ENCODE results near the gene ABTB2. TPM values are rescaled to one million over a fixed set of nuclear protein-coding genes. Genes with fewer than 3 reads are reported as not detected.

ABTB2 gene
- total and polyA plus RNA-seq, 2 of the 8 experiments (the other 6 are each of a cell fraction or from before 2014, with no cell fraction given) = 7.7 to 10.2 TPM

DNA sequence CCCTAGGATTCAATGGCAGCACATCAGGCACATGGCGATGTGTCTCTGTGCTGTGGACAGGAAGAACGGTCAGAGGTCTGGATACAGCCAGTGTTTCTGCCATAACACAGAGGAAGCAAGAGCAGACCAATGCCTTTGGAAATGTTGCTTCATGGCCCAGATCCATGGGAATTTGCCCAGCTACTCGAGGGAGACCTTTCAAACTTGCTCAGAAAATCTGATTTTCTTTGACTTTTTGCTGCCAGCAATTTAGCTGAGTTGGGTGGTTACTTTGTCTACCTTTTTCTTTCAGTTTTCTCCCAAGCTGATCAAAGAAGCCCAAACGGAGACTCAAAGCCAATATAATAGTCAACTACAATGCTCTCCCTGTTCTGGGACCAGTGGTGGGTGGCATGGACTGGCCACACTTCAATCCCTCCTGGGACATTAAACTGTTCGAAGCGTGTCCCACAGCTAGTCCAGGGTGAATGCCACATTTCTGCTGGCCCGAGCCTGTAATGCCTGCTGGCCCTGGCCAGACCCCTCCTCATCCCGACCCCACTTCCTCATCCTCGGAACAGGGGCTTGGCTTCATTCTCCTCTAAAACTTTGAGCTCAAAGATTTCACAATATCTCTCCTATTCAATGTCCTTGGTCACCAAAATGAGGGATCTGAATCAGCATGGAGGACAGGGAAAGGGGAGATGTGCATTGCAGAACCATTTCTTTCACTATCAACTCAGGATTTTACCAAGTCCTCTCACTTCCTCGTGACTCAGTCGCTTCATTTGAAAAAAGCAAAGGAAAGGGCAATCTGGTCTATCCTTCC, 93.3 kb downstream of the ABTB2 start:
- H2AFZ ChIP-seq (ENCODE audit: low read length) = no peak overlapping the region
- H3K23me2 ChIP-seq (ENCODE audit: low read depth, low read length) = no peaks in the 10 kb centered on the region; the same call in 1 of the 2 replicates
- H2BK20ac ChIP-seq (ENCODE audit: low read length) = no peak overlapping the region
- H3K4me2 ChIP-seq (ENCODE audit: insufficient read depth in 1 of 2, low read depth in 2 of 2, low read length in 2 of 2) = no peak overlapping the region
- no peak for FAIRE-seq
- H3K4me3 ChIP-seq (ENCODE audit: extremely low read depth in 1 of 4, insufficient read depth in 2 of 4, low read depth in 3 of 4, low read length in 4 of 4) = no peak overlapping the region
- H4K5ac ChIP-seq (ENCODE audit: insufficient read length, low read depth, low read length) = no peak overlapping the region
- no peak overlapping the region for H3K4ac ChIP-seq (replicated peaks; ENCODE audit: insufficient read length, low read depth, low read length)
- H3K79me2 ChIP-seq (ENCODE audit: control insufficient read depth in 1 of 2, insufficient read depth in 2 of 2, low read length in 2 of 2) = no peaks in the 10 kb centered on the region
- no peak overlapping the region for H3K18ac ChIP-seq (ENCODE audit: extremely low read depth, low read length)
- no peak overlapping the region for H2AK5ac ChIP-seq (ENCODE audit: low read depth, low read length)
- H3K79me1 ChIP-seq (ENCODE audit: low read depth, low read length) = no peaks in the 10 kb centered on the region; the same call in none of the 2 replicates
- no peaks in the 10 kb centered on the region for H3K36me3 ChIP-seq (ENCODE audit: control insufficient read depth in 2 of 4, insufficient read depth in 4 of 4, low read length in 3 of 4)
- ChIA-PET POLR2A (ENCODE audit: partially characterized antibody) (no interaction called here), CTCF (ENCODE audit: partially characterized antibody) (interaction anchor here (0.8 to 7.1 kb wide), 5 partner anchors 11 to 90 kb away, joined by 3 to 36 read pairs (median 3); no protein-coding TSS in a partner anchor)
- no peak overlapping the region for H4K91ac ChIP-seq (replicated peaks; ENCODE audit: insufficient read length, low read length)
- H3K27me3 ChIP-seq (replicated peaks in 1 of 4; ENCODE audit: control insufficient read depth in 3 of 4, extremely low read depth in 1 of 4, insufficient read depth in 3 of 4, low read length in 3 of 4) = no peaks in the 10 kb centered on the region
- no peak overlapping the region for H2BK15ac ChIP-seq (ENCODE audit: low read length)
- H3K23ac ChIP-seq (ENCODE audit: insufficient read length) = no peak overlapping the region
- H2BK5ac ChIP-seq (ENCODE audit: low read depth, low read length) = no peak overlapping the region
- H3K9ac ChIP-seq (replicated peaks in 1 of 4; ENCODE audit: extremely low read depth in 1 of 4, low read depth in 3 of 4, low read length in 3 of 4) = no peak overlapping the region
- no peak overlapping the region for H2BK120ac ChIP-seq (replicated peaks; ENCODE audit: low read depth, low read length)
- peaks cover 2 to 3% of the 10 kb centered on the region in 2 experiments for H4K20me1 ChIP-seq (replicated peaks in 1 of 2; ENCODE audit: control insufficient read depth in 1 of 2, insufficient read depth in 2 of 2, low read length in 2 of 2)
- H4K8ac ChIP-seq (ENCODE audit: extremely low read depth, insufficient read depth, low read length) = no peak overlapping the region
- DNase-seq (ENCODE audit: low read depth in 1 of 2, low spot score in 2 of 2) = no peak
- H3K14ac ChIP-seq (ENCODE audit: insufficient read length) = no peak overlapping the region
- no peaks in the 10 kb centered on the region for H3K9me3 ChIP-seq (ENCODE audit: insufficient read depth in 2 of 2, low read depth in 1 of 2, low read length in 1 of 2)
- H3K56ac ChIP-seq (replicated peaks; ENCODE audit: insufficient read length, low read depth, low read length) = no peak overlapping the region
- peaks cover 7 to 21% (median 8%) of the 10 kb centered on the region in 4 experiments for H3K4me1 ChIP-seq (replicated peaks in 1 of 4; ENCODE audit: control insufficient read depth in 3 of 4, insufficient read depth in 4 of 4, low read length in 3 of 4)
- H2BK12ac ChIP-seq (ENCODE audit: low read depth, low read length) = no peak overlapping the region
- H3K27ac ChIP-seq (ENCODE audit: low read depth, low read length) = no peak overlapping the region
- WGBS, 2 experiments (ENCODE audit: extremely low coverage in 1 of 2, insufficient coverage in 1 of 2, insufficient read length in 1 of 2, insufficient replicate concordance in 2 of 2, low coverage in 1 of 2, low lambda C conversion rate in 2 of 2, missing lambda C conversion rate in 1 of 2) = 90% methylated on average over 11 of the region's 11 CpGs; no CpG with 5 or more reads in 1 of the 2 experiments
- TF ChIP-seq SUZ12 (IDR thresholded peaks at IDR 0.05; ENCODE audit: low read length) (no peak), TEAD4 (IDR thresholded peaks at IDR 0.05; ENCODE audit: low read depth, low read length) (no peak), BACH1 (IDR thresholded peaks at IDR 0.05; ENCODE audit: low read length) (no peak), TCF12 (IDR thresholded peaks at IDR 0.05; ENCODE audit: low read depth, low read length) (no peak), BRCA1 (IDR thresholded peaks at IDR 0.05; ENCODE audit: low read depth, low read length) (no peak), SIRT6 (IDR thresholded peaks at IDR 0.05; ENCODE audit: low read length) (no peak), CBX5 (IDR thresholded peaks at IDR 0.05; ENCODE audit: low read depth, low read length) (no peak), POLR2A (IDR thresholded peaks at IDR 0.05; ENCODE audit: control extremely low read depth in 1 of 2, low read depth in 2 of 2, low read length in 2 of 2) (no peak), RBBP5 (IDR thresholded peaks at IDR 0.05; ENCODE audit: borderline replicate concordance, low read depth, low read length) (no peak), BCL11A (IDR thresholded peaks at IDR 0.05; ENCODE audit: low read depth in 2 of 2, low read length in 2 of 2) (no peak), CHD1 (IDR thresholded peaks at IDR 0.05; ENCODE audit: low read depth, low read length) (no peak), RXRA (IDR thresholded peaks at IDR 0.05; ENCODE audit: insufficient read depth, low read depth, low read length) (no peak), EP300 (IDR thresholded peaks at IDR 0.05; ENCODE audit: borderline replicate concordance in 1 of 2, low read depth in 2 of 2, low read length in 2 of 2) (no peak), NRF1 (IDR thresholded peaks at IDR 0.05; ENCODE audit: low read depth, low read length) (no peak)
